Fibroblast of skin of left quadriceps (primary cell): ENCODE measurements around the gene DAND5.
"Not testable (repeated sequence)": the region's sequence is repeated elsewhere in the genome, so short reads cannot be mapped to it uniquely, and the experiment has no call there.

Source experiments
- DNase-seq, 2 experiments: peaks; one replicate each; pipeline ENCODE4 v3.0.0-alpha.2; 2013; ENCODE audit warnings: low read depth in 2 of 2

The DAND5 gene

GRCh38 chr19:12946092-12946721, 23.2 kb upstream of the DAND5 start:
- no peak for DNase-seq

- no peak for DNase-seq
Observed at GRCh38 chr19:12946731-12947496, 22.5 kb upstream of the DAND5 start.

GRCh38 chr19:12947702-12948611, 21.4 kb upstream of the DAND5 start:
- DNase-seq: no peak

GRCh38 chr19:12948612-12949362, 20.6 kb upstream of the DAND5 start:
- no peak for DNase-seq

- no peak for DNase-seq
Observed at GRCh38 chr19:12949363-12950283, 19.8 kb upstream of the DAND5 start.

GRCh38 chr19:12952050-12952449, 17.3 kb upstream of the DAND5 start:
- DNase-seq: not testable (repeated sequence)

GRCh38 chr19:12952488-12953137, 16.8 kb upstream of the DAND5 start:
- DNase-seq: no peak

- no peak for DNase-seq
Observed at GRCh38 chr19:12953138-12953798, 16.1 kb upstream of the DAND5 start.

GRCh38 chr19:12953799-12954611, 15.4 kb upstream of the DAND5 start:
- no peak for DNase-seq

GRCh38 chr19:12954612-12954962, 14.8 kb upstream of the DAND5 start:
- DNase-seq: no peak

GRCh38 chr19:12955575-12955974, 13.8 kb upstream of the DAND5 start:
- DNase-seq: not testable (repeated sequence)

- no peak for DNase-seq
Observed at GRCh38 chr19:12955996-12956395, 13.4 kb upstream of the DAND5 start.

GRCh38 chr19:12956446-12957388, 12.7 kb upstream of the DAND5 start, which contains the start of gene GADD45GIP1:
TSS of gene GADD45GIP1 (minus strand) at chr19:12957223. CDS start at chr19:12957212, 11 bp downstream.
- no peak for DNase-seq

GRCh38 chr19:12957389-12957952, 11.9 kb upstream of the DAND5 start:
- not testable (repeated sequence) for DNase-seq

GRCh38 chr19:12959481-12959880, 9.9 kb upstream of the DAND5 start:
- DNase-seq: no peak

GRCh38 chr19:12965017-12965811, 4.2 kb upstream of the DAND5 start:
- no peak for DNase-seq
